HCT116 (cell line): Measurements from ENCODE around the gene INTS3. TPM values are rescaled to one million over a fixed set of nuclear protein-coding genes. Genes with fewer than 3 reads are reported as not detected.

Experiments
- ATAC-seq: fragments of 200-7000 bp; cut with Tn5 transposase; 2 replicates; pipeline ENCODE4 v1.9.1; 2020; ENCODE audit warnings: mild to moderate bottlenecking, moderate library complexity
- BruUV-seq: library from RNA; stranded (reverse); fragments of 400-500 nt; replicated peaks from 2 replicates; lab custom pipeline; 2021; lab: Mats Ljungman, UMichigan
- CTCF ChIA-PET: fragments of 300-600 bp; sonication (Branson Sonifier 250); formaldehyde crosslinking; loops from one replicate; lab custom pipeline; 2021; ENCODE audit warnings: antibody characterized with exemption; lab: Charles Lee
- POLR2A ChIA-PET: fragments of 300-600, 350-600 bp; sonication (Branson Sonifier 250); formaldehyde crosslinking; loops from one replicate; lab custom pipeline; 2021; ENCODE audit warnings: antibody characterized with exemption; lab: Charles Lee
- RAD21 ChIA-PET, 2 experiments: fragments of 300-600 bp; sonication (Branson Sonifier 250); formaldehyde crosslinking; loops; one replicate each; lab custom pipeline; 2023; ENCODE audit warnings: low total read pairs in 2 of 2; ENCODE audit not compliant: uncharacterized antibody in 2 of 2, unreplicated experiment in 2 of 2, low non-redundant PET in 1 of 2; lab: Charles Lee
- DNase-seq: peaks from one replicate; pipeline ENCODE4 v3.0.0-alpha.2; 2010; ENCODE audit warnings: low read depth, low spot score
- H2AFZ ChIP-seq: fragments of 200-600 bp; shearing (Covaris generic), sonication (generic); 2 replicates; pipeline ENCODE4 v1.6.1; 2017; ENCODE audit warnings: low read depth, mixed run types, mixed read lengths, antibody characterized with exemption, low read length; ENCODE audit not compliant: poor library complexity, severe bottlenecking
- H3K27ac ChIP-seq: 2 replicates; pipeline ENCODE4 v1.5.1; 2012; ENCODE audit warnings: low read depth, low read length
- H3K27me3 ChIP-seq: fragments of 200-600 bp; sonication (generic); 2 replicates; pipeline ENCODE4 v1.6.1; 2016; ENCODE audit warnings: mixed run types, low read length, mixed read lengths; ENCODE audit not compliant: insufficient read depth
- H3K36me3 ChIP-seq, 2 experiments: fragments of 200-500 bp in 1 of 2; fragments of 200-600 bp in 1 of 2; sonication (Bioruptor generic) in 1 of 2; sonication (generic) in 1 of 2; 2 replicates each; pipeline versions ENCODE4 v1.5.1 to v1.6.1; 2014 to 2016; ENCODE audit warnings: low read length in 2 of 2, inconsistent platforms in 1 of 2, mixed read lengths in 1 of 2, mixed run types in 1 of 2; ENCODE audit not compliant: insufficient read depth in 2 of 2, control insufficient read depth in 1 of 2
- H3K4me1 ChIP-seq, 2 experiments: fragments of 200-600 bp in 1 of 2; sonication (generic) in 1 of 2; 2 replicates each; pipeline versions ENCODE4 v1.5.1 to v1.6.1; 2012 to 2017; ENCODE audit warnings: low read length in 2 of 2, inconsistent platforms in 1 of 2, mild to moderate bottlenecking in 1 of 2, mixed read lengths in 1 of 2, mixed run types in 1 of 2, moderate library complexity in 1 of 2; ENCODE audit not compliant: insufficient read depth in 2 of 2, control insufficient read depth in 1 of 2
- H3K4me2 ChIP-seq: fragments of 200-600 bp; sonication (generic); 2 replicates; pipeline ENCODE4 v1.6.1; 2017; ENCODE audit warnings: mixed run types, low read length, mixed read lengths
- H3K4me3 ChIP-seq, 2 experiments: fragments of 200-600 bp in 1 of 2; sonication (generic) in 1 of 2; replicated peaks in 1 of 2; 2 replicates each; pipeline ENCODE4 v1.5.1; 2011 to 2016; ENCODE audit warnings: low read length in 2 of 2, control low read depth in 1 of 2, low read depth in 1 of 2, mild to moderate bottlenecking in 1 of 2, mixed read lengths in 1 of 2, mixed run types in 1 of 2
- H3K79me2 ChIP-seq: fragments of 200-600 bp; sonication (generic); 2 replicates; pipeline ENCODE4 v1.6.1; 2017; ENCODE audit warnings: mild to moderate bottlenecking, mixed run types, low read length, moderate library complexity, mixed read lengths; ENCODE audit not compliant: insufficient read depth
- H3K9ac ChIP-seq: fragments of 200-600 bp; sonication (generic); 2 replicates; pipeline ENCODE4 v1.6.1; 2016; ENCODE audit warnings: low read length, mixed read lengths
- H3K9me2 ChIP-seq: fragments of 200-600 bp; sonication (generic), shearing (Covaris generic); 2 replicates; pipeline ENCODE4 v1.6.1; 2017; ENCODE audit warnings: mixed run types, mild to moderate bottlenecking, moderate library complexity; ENCODE audit not compliant: insufficient read depth
- H3K9me3 ChIP-seq, 2 experiments: fragments of 200-500 bp in 1 of 2; fragments of 200-600 bp in 1 of 2; sonication (Bioruptor generic) in 1 of 2; sonication (generic) in 1 of 2; 2 replicates each; pipeline ENCODE4 v1.6.1; 2014 to 2017; ENCODE audit warnings: low read length in 2 of 2, mixed read lengths in 2 of 2, inconsistent platforms in 1 of 2, low read depth in 1 of 2, mild to moderate bottlenecking in 1 of 2, mixed run types in 1 of 2, moderate library complexity in 1 of 2; ENCODE audit not compliant: control insufficient read depth in 1 of 2, insufficient read depth in 1 of 2
- H4K20me1 ChIP-seq: fragments of 200-600 bp; sonication (generic), shearing (Covaris generic); 2 replicates; pipeline ENCODE4 v1.6.1; 2017; ENCODE audit warnings: mixed run types, mild to moderate bottlenecking, moderate library complexity; ENCODE audit not compliant: insufficient read depth
- CBX3 ChIP-seq: IDR thresholded peaks from 2 replicates; pipeline ENCODE4 v1.6.1; 2012; ENCODE audit warnings: low read depth
- MAX ChIP-seq: IDR thresholded peaks from 2 replicates; pipeline ENCODE4 v1.6.1; 2012
- REST ChIP-seq: IDR thresholded peaks from 2 replicates; pipeline ENCODE4 v1.6.1; 2012; ENCODE audit warnings: low read depth
- SP1 ChIP-seq: IDR thresholded peaks from 2 replicates; pipeline ENCODE4 v1.6.1; 2012; ENCODE audit warnings: low read depth
- YY1 ChIP-seq: IDR thresholded peaks from 2 replicates; pipeline ENCODE4 v1.6.1; 2011; ENCODE audit warnings: low read length, low read depth, moderate library complexity, mild to moderate bottlenecking; ENCODE audit not compliant: insufficient replicate concordance; ENCODE audit errors: extremely low read depth
- ZFX ChIP-seq: fragments of 450-650 bp; IDR thresholded peaks from 2 replicates; pipeline ENCODE4 v1.6.1; 2017
- intact Hi-C: fragments of 100-400 bp; cut with micrococcal nuclease; formaldehyde crosslinking; loops from 2 replicates; pipeline ENCODE4 v1.10.0; 2022
- total RNA-seq: library from RNA; stranded (reverse); gene quantifications from one replicate; pipeline ENCODE4 v1.2.1, GENCODE V29; 2021; ENCODE audit not compliant: unreplicated experiment
- TF ChIP-seq, protein P1 (sequence below): IDR thresholded peaks from 2 replicates; pipeline ENCODE4 v1.6.1; 2012

The INTS3 gene
- total RNA-seq, 1 experiment from 2014 or later, result 47.6 TPM

GRCh38 chr1:153688736-153689328, 39.0 kb upstream of the INTS3 start:
- DNase-seq, result no peak
- POLR2A ChIA-PET, result no interaction called here
- intact Hi-C loops, result no loop called here

More at GRCh38 chr1:153688736-153689328, 39.0 kb upstream of the INTS3 start:
- Histone ChIP-seq H3K27me3 (no peaks in the 10 kb centered on the region; the same call in 1 of the 2 replicates), H3K27ac (no peak overlapping the region), H2AFZ (no peak overlapping the region), H4K20me1 (no peaks in the 10 kb centered on the region), H3K36me3 (no peaks in the 10 kb centered on the region), H3K9me2 (no peaks in the 10 kb centered on the region), H3K4me2 (no peak overlapping the region), H3K79me2 (no peaks in the 10 kb centered on the region), H3K9me3 (no peaks in the 10 kb centered on the region), H3K4me3 (no peak overlapping the region), H3K9ac (no peak overlapping the region), H3K4me1 (peaks cover 0 to 3% of the 10 kb centered on the region in 2 experiments; a peak in 1 of 4 replicates)
- no peak for ATAC-seq
- BruUV-seq, result no TSS peak
- ChIA-PET CTCF (no interaction called here), RAD21 (no interaction called here)
- TF ChIP-seq SP1, result no peak
- TF ChIP-seq REST, result no peak
- no peak for TF ChIP-seq CBX3
- no peak for TF ChIP-seq YY1
- no peak for TF ChIP-seq MAX
- TF ChIP-seq, protein P1, sequence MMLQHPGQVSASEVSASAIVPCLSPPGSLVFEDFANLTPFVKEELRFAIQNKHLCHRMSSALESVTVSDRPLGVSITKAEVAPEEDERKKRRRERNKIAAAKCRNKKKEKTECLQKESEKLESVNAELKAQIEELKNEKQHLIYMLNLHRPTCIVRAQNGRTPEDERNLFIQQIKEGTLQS, result no peak
- no peak for TF ChIP-seq ZFX
